Measurements from ENCODE around the gene SDF2. TPM values are rescaled to one million over a fixed set of nuclear protein-coding genes. Genes with fewer than 3 reads are reported as not detected.

The SDF2 gene
- total and polyA plus RNA-seq, 12 donors, result 50.6 to 195 (median 84.5) TPM

DNA sequence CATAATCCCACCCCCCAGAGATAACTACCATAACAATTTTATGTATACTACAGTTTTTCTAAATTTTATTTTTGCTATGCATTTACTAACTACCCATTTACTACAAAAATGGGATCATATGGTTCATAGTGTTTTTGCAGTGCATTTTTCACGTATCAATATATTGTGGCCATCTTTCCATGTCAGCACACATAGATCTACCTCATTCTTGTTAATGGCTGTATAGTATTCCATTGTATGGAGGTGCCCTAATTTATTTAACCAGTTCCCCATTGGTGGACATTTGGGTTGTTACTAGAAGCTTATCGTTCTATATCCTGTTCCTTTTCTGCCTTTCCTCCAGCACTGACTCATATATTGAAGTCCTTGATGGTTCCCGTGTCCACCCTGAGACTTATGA lies 27.3 kb upstream of the SDF2 start:
- DNase-seq, result no peak
- Histone ChIP-seq H3K4me3 (no peak overlapping the region), H3K27ac (no peak overlapping the region), H3K9me3 (replicated peaks in 1 of 3) (no peaks in the 10 kb centered on the region), H3K27me3 (no peaks in the 10 kb centered on the region), H3K4me1 (replicated peaks in 1 of 2) (peaks cover 3 to 8% of the 10 kb centered on the region in 2 donors), H3K36me3 (replicated peaks in 1 of 2) (peaks cover 0 to 100% of the 10 kb centered on the region in 2 donors)
- intact Hi-C loops (cut with DNase I), result loop anchor here in 1 of 2 donors (10.0 kb wide), 1 partner anchor 54 kb away; no protein-coding TSS in a partner anchor
- WGBS, 4 donors, result 75 to 87% (median 83%) methylated on average over 3 of the region's 3 CpGs
- TF ChIP-seq POLR2A (IDR thresholded peaks at IDR 0.05), result no peak
- TF ChIP-seq, protein P1, sequence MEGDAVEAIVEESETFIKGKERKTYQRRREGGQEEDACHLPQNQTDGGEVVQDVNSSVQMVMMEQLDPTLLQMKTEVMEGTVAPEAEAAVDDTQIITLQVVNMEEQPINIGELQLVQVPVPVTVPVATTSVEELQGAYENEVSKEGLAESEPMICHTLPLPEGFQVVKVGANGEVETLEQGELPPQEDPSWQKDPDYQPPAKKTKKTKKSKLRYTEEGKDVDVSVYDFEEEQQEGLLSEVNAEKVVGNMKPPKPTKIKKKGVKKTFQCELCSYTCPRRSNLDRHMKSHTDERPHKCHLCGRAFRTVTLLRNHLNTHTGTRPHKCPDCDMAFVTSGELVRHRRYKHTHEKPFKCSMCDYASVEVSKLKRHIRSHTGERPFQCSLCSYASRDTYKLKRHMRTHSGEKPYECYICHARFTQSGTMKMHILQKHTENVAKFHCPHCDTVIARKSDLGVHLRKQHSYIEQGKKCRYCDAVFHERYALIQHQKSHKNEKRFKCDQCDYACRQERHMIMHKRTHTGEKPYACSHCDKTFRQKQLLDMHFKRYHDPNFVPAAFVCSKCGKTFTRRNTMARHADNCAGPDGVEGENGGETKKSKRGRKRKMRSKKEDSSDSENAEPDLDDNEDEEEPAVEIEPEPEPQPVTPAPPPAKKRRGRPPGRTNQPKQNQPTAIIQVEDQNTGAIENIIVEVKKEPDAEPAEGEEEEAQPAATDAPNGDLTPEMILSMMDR (IDR thresholded peaks at IDR 0.05), result no peak

DNA sequence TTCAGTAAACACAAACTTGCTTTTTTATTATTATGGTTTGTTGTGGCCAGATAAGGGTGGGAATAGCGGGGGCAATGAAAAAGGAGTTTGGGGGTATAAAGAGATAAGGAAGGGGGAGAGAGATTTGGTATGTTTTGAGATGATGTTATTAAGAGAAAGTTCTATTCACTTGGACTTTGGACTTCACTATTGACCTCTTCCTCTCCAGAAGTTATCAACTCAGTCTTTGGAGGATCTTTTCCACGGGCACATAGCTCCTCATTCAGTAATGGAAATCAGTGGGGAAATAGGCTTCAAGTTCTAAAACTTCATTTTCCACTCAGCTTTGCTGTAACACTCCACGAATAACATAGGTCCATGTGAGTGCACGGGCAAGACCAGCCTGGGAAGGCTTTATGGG lies 26.8 kb upstream of the SDF2 start:
- no peak overlapping the region for H3K27ac ChIP-seq
- H3K36me3 ChIP-seq (replicated peaks in 1 of 2), result peaks cover 0 to 100% of the 10 kb centered on the region in 2 donors
- peaks cover 3 to 8% of the 10 kb centered on the region in 2 donors for H3K4me1 ChIP-seq (replicated peaks in 1 of 2)
- intact Hi-C loops (cut with DNase I), result loop anchor here in 1 of 2 donors (10.0 kb wide), 1 partner anchor 54 kb away; no protein-coding TSS in a partner anchor
- H3K4me3 ChIP-seq, result no peak overlapping the region
- TF ChIP-seq, protein P1 (IDR thresholded peaks at IDR 0.05), result no peak
- TF ChIP-seq POLR2A (IDR thresholded peaks at IDR 0.05), result no peak
- DNase-seq, result no peak
- 94 to 95% (median 95%) methylated on average over 4 of the region's 4 CpGs for WGBS, 4 donors
- H3K27me3 ChIP-seq, result no peaks in the 10 kb centered on the region
- no peaks in the 10 kb centered on the region for H3K9me3 ChIP-seq (replicated peaks in 1 of 3)

DNA sequence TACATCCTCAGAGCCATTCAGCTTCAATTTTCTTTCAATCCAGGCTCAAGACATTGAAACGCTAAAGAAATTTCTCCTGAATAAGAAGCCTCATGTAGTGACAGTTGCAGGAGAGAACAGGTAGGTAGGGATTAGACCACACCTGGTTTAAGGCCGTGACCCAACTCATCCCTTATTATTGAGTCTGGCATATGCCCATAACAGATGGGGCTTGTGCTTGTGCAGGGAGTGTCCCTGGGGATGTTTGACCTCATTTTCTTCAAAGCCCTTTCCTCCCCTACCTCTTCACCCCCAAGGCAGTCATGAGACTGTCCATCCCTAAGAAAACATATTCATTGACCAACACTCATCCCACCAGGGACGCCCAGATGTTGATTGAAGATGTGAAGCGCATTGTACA lies 24.6 kb upstream of the SDF2 start:
- H3K4me1 ChIP-seq (replicated peaks in 1 of 2), result peaks cover 3 to 8% of the 10 kb centered on the region in 2 donors
- H3K27me3 ChIP-seq, result no peaks in the 10 kb centered on the region
- intact Hi-C loops (cut with DNase I), result loop anchor here in 1 of 2 donors (10.0 kb wide), 1 partner anchor 51 kb away; no protein-coding TSS in a partner anchor
- no peak for DNase-seq
- no peak overlapping the region for H3K4me3 ChIP-seq
- 85 to 95% (median 88%) methylated on average over 4 of the region's 4 CpGs for WGBS, 4 donors
- H3K9me3 ChIP-seq (replicated peaks in 1 of 3), result no peaks in the 10 kb centered on the region
- TF ChIP-seq, protein P1 (IDR thresholded peaks at IDR 0.05), result no peak
- no peak for TF ChIP-seq POLR2A (IDR thresholded peaks at IDR 0.05)
- H3K36me3 ChIP-seq (replicated peaks in 1 of 2), result peaks cover 0 to 100% of the 10 kb centered on the region in 2 donors
- H3K27ac ChIP-seq, result no peak overlapping the region

DNA sequence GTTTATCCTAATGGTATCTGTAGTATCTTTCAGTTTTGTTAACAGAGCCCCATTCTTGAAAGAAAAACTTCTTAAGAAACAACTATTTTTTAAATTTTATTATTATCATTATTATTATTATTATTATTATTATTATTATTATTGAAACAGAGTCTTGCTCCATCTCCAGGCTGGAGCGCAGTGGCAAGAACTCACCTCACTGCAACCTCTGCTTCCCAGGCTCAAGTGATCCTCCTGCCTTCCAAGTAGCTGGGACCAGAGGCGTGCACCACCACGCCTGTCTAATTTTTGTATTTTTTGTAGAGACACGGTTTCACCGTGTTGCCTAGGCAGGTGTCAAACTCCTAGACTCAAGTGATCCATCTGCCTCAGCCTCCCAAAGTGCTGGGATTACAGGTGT lies 23.7 kb upstream of the SDF2 start:
- intact Hi-C loops (cut with DNase I), result loop anchor here in 1 of 2 donors (10.0 kb wide), 1 partner anchor 51 kb away; no protein-coding TSS in a partner anchor
- Histone ChIP-seq H3K9me3 (replicated peaks in 1 of 3) (no peaks in the 10 kb centered on the region), H3K36me3 (replicated peaks in 1 of 2) (peaks cover 0 to 100% of the 10 kb centered on the region in 2 donors), H3K27me3 (no peaks in the 10 kb centered on the region), H3K27ac (no peak overlapping the region), H3K4me3 (no peak overlapping the region), H3K4me1 (replicated peaks in 1 of 2) (peaks cover 3 to 8% of the 10 kb centered on the region in 2 donors)
- DNase-seq, result no peak
- WGBS, 4 donors, result 77 to 84% (median 81%) methylated on average over 5 of the region's 5 CpGs
- TF ChIP-seq POLR2A (IDR thresholded peaks at IDR 0.05), result no peak
- TF ChIP-seq, protein P1 (IDR thresholded peaks at IDR 0.05), result no peak
